Osteoblast (primary cell): ENCODE results near the gene UCHL3. TPM values are rescaled to one million over a fixed set of nuclear protein-coding genes. Genes with fewer than 3 reads are reported as not detected.

ENCODE experiments used
- DNase-seq: peaks from one replicate; pipeline ENCODE4 v3.0.0; 2011; ENCODE audit warnings: low spot score, mixed read lengths; ENCODE audit not compliant: insufficient read length; ENCODE audit errors: missing footprints
- H2AFZ ChIP-seq: 2 replicates; pipeline ENCODE4 v1.6.0; 2011; ENCODE audit warnings: mild to moderate bottlenecking, low read length
- H3K27ac ChIP-seq: 2 replicates; pipeline ENCODE4 v1.5.1; 2011; ENCODE audit warnings: mild to moderate bottlenecking, low read depth, low read length, moderate library complexity
- H3K27me3 ChIP-seq: 2 replicates; pipeline ENCODE4 v1.6.0; 2012; ENCODE audit warnings: mild to moderate bottlenecking, control low read depth, inconsistent platforms, low read length, moderate library complexity; ENCODE audit not compliant: insufficient read depth
- H3K36me3 ChIP-seq: 2 replicates; pipeline ENCODE4 v1.5.1; 2011; ENCODE audit warnings: mild to moderate bottlenecking, low read length, control low read depth, moderate library complexity; ENCODE audit not compliant: insufficient read depth
- H3K4me1 ChIP-seq: 2 replicates; pipeline ENCODE4 v1.5.1; 2011; ENCODE audit warnings: mild to moderate bottlenecking, low read length, control low read depth, moderate library complexity; ENCODE audit not compliant: insufficient read depth
- H3K4me2 ChIP-seq: 2 replicates; pipeline ENCODE4 v1.6.0; 2011; ENCODE audit warnings: mild to moderate bottlenecking, low read length; ENCODE audit not compliant: insufficient read depth
- H3K4me3 ChIP-seq: fragments of 200-600 bp; sonication (generic); 3 replicates; pipeline ENCODE4 v1.5.1; 2012; ENCODE audit warnings: mild to moderate bottlenecking, low read length, inconsistent platforms; ENCODE audit not compliant: insufficient read depth
- H3K79me2 ChIP-seq: 2 replicates; pipeline ENCODE4 v1.6.0; 2012; ENCODE audit warnings: mild to moderate bottlenecking, low read length, control low read depth, inconsistent platforms; ENCODE audit not compliant: insufficient read depth
- H3K9me3 ChIP-seq: 2 replicates; pipeline ENCODE4 v1.5.1; 2011; ENCODE audit warnings: low read depth, low read length, control low read depth
- H4K20me1 ChIP-seq: 2 replicates; pipeline ENCODE4 v1.6.0; 2012; ENCODE audit warnings: mild to moderate bottlenecking, low read length, control low read depth; ENCODE audit not compliant: insufficient read depth
- CTCF ChIP-seq: IDR thresholded peaks from 2 replicates; pipeline ENCODE4 v1.5.1; 2011; ENCODE audit warnings: mild to moderate bottlenecking, low read depth, low read length, moderate library complexity; ENCODE audit errors: extremely low read depth
- total RNA-seq: library from RNA; depleted of rRNA; stranded (reverse); fragments of >200 nt; gene quantifications from 2 replicates; pipeline ENCODE4 v1.2.3, GENCODE V29; 2012

UCHL3 gene
- total RNA-seq, 1 donor, result 15.6 TPM

GRCh38 chr13:75643693-75644092 is 94.1 kb downstream of the UCHL3 start:
- peaks cover 86% of the 10 kb centered on the region for H4K20me1 ChIP-seq
- peak overlapping the region; percentile 1 for H3K4me3 ChIP-seq
- no peak for TF ChIP-seq CTCF
- no peak overlapping the region for H3K27ac ChIP-seq
- peaks cover 83% of the 10 kb centered on the region for H3K36me3 ChIP-seq
- no peaks in the 10 kb centered on the region for H3K9me3 ChIP-seq
- H3K79me2 ChIP-seq, result peaks cover 100% of the 10 kb centered on the region
- no peak overlapping the region for H2AFZ ChIP-seq
- no peak for DNase-seq
- H3K27me3 ChIP-seq, result no peaks in the 10 kb centered on the region
- peaks cover 87% of the 10 kb centered on the region for H3K4me1 ChIP-seq
- H3K4me2 ChIP-seq, result peak overlapping the region; percentile 37

- Histone ChIP-seq H3K27ac (no peak overlapping the region), H3K9me3 (no peaks in the 10 kb centered on the region), H3K79me2 (peaks cover 100% of the 10 kb centered on the region), H2AFZ (no peak overlapping the region), H3K4me3 (no peak overlapping the region), H4K20me1 (peaks cover 86% of the 10 kb centered on the region), H3K36me3 (peaks cover 73% of the 10 kb centered on the region), H3K4me2 (peak overlapping the region; percentile 31), H3K4me1 (peaks cover 81% of the 10 kb centered on the region), H3K27me3 (no peaks in the 10 kb centered on the region)
- no peak for TF ChIP-seq CTCF
- DNase-seq, result no peak
These were observed 95.5 kb downstream of the UCHL3 start for GRCh38 chr13:75645141-75645540.

DNA sequence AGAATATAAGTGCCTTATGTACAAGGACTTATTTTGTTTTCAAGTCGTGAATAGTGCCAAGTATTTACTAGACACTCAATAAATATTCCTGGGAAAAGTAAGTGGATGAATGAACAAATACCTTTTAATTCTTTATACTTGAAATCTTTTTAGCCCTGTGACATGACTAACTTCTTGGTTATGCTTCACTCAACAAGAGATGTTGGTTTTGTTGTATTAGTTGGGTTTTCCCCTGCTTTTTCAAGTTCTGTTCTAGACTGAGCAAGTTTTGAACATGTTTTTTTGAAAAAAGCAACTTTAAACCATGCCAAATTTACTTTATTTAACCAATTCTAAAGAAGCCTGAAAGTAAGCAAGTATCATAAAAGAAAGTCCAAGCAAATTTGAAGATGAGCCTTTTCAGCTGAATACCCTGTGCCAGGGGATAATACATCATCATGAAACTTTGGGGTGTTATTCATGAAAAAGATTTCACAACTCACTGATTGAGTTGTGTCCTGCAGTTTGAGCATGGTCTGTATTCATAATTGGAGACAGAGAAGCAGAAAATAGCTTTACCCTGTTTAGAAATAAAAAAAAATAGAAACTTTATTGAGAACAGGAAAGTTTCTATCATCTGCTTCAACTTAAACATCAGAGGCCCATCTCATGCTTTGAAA is 97.7 kb downstream of the UCHL3 start:
- no peak for TF ChIP-seq CTCF
- peak; percentile 68 for DNase-seq
- H3K4me3 ChIP-seq, result no peak overlapping the region
- no peaks in the 10 kb centered on the region for H3K9me3 ChIP-seq
- H3K27me3 ChIP-seq, result no peaks in the 10 kb centered on the region
- peaks cover 100% of the 10 kb centered on the region for H3K79me2 ChIP-seq
- H2AFZ ChIP-seq, result no peak overlapping the region
- H3K36me3 ChIP-seq, result peaks cover 57% of the 10 kb centered on the region
- H3K27ac ChIP-seq, result peak overlapping the region; percentile 34
- peaks cover 79% of the 10 kb centered on the region for H3K4me1 ChIP-seq
- peaks cover 88% of the 10 kb centered on the region for H4K20me1 ChIP-seq
- H3K4me2 ChIP-seq, result peak overlapping the region; percentile 25

DNA sequence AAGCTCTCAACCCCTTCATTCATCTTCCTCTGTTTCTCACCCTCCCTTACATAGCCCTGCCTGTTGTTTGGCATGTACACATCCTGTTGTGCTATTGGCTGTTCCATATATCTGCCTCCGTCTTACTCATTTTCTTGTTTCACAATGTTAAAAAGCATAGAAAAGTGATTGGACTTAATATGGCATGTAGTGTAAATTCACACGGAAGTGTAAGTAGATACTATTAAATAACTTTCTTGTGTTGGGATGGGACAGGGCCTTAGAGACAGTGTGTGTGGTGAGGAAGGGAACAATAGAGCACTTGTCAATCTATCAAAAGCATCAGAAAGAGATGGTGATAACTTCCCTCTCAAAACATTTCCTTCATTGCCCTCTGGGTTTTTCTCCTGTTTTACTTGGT is 98.9 kb downstream of the UCHL3 start:
- Histone ChIP-seq H3K79me2 (peaks cover 100% of the 10 kb centered on the region), H3K27ac (peak overlapping the region; percentile 34), H3K9me3 (no peaks in the 10 kb centered on the region), H2AFZ (no peak overlapping the region), H3K4me3 (no peak overlapping the region), H3K4me2 (no peak overlapping the region), H3K4me1 (peaks cover 79% of the 10 kb centered on the region), H3K27me3 (no peaks in the 10 kb centered on the region), H4K20me1 (peaks cover 91% of the 10 kb centered on the region), H3K36me3 (peaks cover 57% of the 10 kb centered on the region)
- no peak for TF ChIP-seq CTCF
- no peak for DNase-seq
